K562 (cell line): ENCODE data around the gene IVL.

ENCODE experiments used
- CTCF ChIP-seq, 3 experiments: IDR thresholded peaks in 2 of 3; conservative IDR thresholded peaks in 1 of 3; 2 replicates each; pipeline ENCODE4 v1.5.1; 2011 to 2012; ENCODE audit warnings: low read length in 3 of 3, mild to moderate bottlenecking in 3 of 3, control low read depth in 2 of 3, improper control_type of control experiment in 1 of 3, inconsistent platforms in 1 of 3, low read depth in 1 of 3, mixed read lengths in 1 of 3, moderate library complexity in 1 of 3; ENCODE audit not compliant: insufficient read depth in 2 of 3
- DACH1 ChIP-seq: fragments of 450-650 bp; IDR thresholded peaks from 2 replicates; pipeline ENCODE4 v1.6.1; 2018; ENCODE audit not compliant: partially characterized antibody
- PHF20 ChIP-seq: fragments of 450-650 bp; IDR thresholded peaks from 2 replicates; pipeline ENCODE4 v1.6.1; 2018; ENCODE audit not compliant: partially characterized antibody
- PHF8 ChIP-seq: fragments of 200-600 bp; sonication (generic); IDR thresholded peaks from 2 replicates; pipeline ENCODE4 v1.6.1; 2012; ENCODE audit warnings: mixed run types, mild to moderate bottlenecking, inconsistent platforms, low read length, moderate library complexity, borderline replicate concordance
- POLR2AphosphoS5 ChIP-seq: IDR thresholded peaks from 2 replicates; pipeline ENCODE4 v1.6.1; 2011; ENCODE audit warnings: mild to moderate bottlenecking, low read depth, low read length, moderate library complexity; ENCODE audit not compliant: control insufficient read depth, insufficient read depth
- YY1 ChIP-seq, 3 experiments: IDR thresholded peaks; 2 replicates each; pipeline ENCODE4 v1.6.1; 2011; ENCODE audit warnings: low read length in 2 of 3, mild to moderate bottlenecking in 2 of 3, moderate library complexity in 2 of 3, borderline replicate concordance in 1 of 3, control low read depth in 1 of 3, low read depth in 1 of 3; ENCODE audit not compliant: insufficient read depth in 3 of 3, insufficient replicate concordance in 2 of 3, control insufficient read depth in 1 of 3, insufficient read length in 1 of 3; ENCODE audit errors: extremely low read depth in 1 of 3
- TF ChIP-seq, protein P1 (sequence below): sonication (generic); formaldehyde crosslinking; IDR thresholded peaks from 2 replicates; pipeline ENCODE4 v1.8.1; 2023; ENCODE audit warnings: mild to moderate bottlenecking, missing genetic modification reagents
- TF ChIP-seq, protein P2 (sequence below): fragments of 450-650 bp; formaldehyde crosslinking; IDR thresholded peaks from 2 replicates; pipeline ENCODE4 v1.4.0; 2022; ENCODE audit warnings: missing genetic modification characterization

GRCh38 chr1:152919071-152919470, 10.7 kb downstream of the IVL start:
- TF ChIP-seq PHF20 (no peak), YY1 (IDR thresholded peaks at IDR 0.05; ENCODE audit: borderline replicate concordance in 1 of 3, control insufficient read depth in 1 of 3, extremely low read depth in 1 of 3, insufficient read depth in 3 of 3, insufficient read length in 1 of 3, insufficient replicate concordance in 2 of 3, low read depth in 1 of 3, low read length in 2 of 3) (no peak), PHF8 (no peak), DACH1 (no peak), POLR2AphosphoS5 (no peak), CTCF (IDR thresholded peaks at IDR 0.05 in 2 of 3, conservative IDR thresholded peaks at IDR 0.05 in 1 of 3; ENCODE audit: insufficient read depth in 2 of 3, low read depth in 1 of 3, low read length in 3 of 3) (no peak)
- TF ChIP-seq, protein P1, sequence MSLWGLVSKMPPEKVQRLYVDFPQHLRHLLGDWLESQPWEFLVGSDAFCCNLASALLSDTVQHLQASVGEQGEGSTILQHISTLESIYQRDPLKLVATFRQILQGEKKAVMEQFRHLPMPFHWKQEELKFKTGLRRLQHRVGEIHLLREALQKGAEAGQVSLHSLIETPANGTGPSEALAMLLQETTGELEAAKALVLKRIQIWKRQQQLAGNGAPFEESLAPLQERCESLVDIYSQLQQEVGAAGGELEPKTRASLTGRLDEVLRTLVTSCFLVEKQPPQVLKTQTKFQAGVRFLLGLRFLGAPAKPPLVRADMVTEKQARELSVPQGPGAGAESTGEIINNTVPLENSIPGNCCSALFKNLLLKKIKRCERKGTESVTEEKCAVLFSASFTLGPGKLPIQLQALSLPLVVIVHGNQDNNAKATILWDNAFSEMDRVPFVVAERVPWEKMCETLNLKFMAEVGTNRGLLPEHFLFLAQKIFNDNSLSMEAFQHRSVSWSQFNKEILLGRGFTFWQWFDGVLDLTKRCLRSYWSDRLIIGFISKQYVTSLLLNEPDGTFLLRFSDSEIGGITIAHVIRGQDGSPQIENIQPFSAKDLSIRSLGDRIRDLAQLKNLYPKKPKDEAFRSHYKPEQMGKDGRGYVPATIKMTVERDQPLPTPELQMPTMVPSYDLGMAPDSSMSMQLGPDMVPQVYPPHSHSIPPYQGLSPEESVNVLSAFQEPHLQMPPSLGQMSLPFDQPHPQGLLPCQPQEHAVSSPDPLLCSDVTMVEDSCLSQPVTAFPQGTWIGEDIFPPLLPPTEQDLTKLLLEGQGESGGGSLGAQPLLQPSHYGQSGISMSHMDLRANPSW (CRISPR knock-in tag) = no peak
- TF ChIP-seq, protein P2, sequence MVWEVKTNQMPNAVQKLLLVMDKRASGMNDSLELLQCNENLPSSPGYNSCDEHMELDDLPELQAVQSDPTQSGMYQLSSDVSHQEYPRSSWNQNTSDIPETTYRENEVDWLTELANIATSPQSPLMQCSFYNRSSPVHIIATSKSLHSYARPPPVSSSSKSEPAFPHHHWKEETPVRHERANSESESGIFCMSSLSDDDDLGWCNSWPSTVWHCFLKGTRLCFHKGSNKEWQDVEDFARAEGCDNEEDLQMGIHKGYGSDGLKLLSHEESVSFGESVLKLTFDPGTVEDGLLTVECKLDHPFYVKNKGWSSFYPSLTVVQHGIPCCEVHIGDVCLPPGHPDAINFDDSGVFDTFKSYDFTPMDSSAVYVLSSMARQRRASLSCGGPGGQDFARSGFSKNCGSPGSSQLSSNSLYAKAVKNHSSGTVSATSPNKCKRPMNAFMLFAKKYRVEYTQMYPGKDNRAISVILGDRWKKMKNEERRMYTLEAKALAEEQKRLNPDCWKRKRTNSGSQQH = no peak
